HuH-7 (cell line): ENCODE data around the gene CTNNA3.

ENCODE experiments used
- DNase-seq: peaks from one replicate; pipeline ENCODE4 v3.0.0; 2011; ENCODE audit warnings: low spot score

The CTNNA3 gene

DNA sequence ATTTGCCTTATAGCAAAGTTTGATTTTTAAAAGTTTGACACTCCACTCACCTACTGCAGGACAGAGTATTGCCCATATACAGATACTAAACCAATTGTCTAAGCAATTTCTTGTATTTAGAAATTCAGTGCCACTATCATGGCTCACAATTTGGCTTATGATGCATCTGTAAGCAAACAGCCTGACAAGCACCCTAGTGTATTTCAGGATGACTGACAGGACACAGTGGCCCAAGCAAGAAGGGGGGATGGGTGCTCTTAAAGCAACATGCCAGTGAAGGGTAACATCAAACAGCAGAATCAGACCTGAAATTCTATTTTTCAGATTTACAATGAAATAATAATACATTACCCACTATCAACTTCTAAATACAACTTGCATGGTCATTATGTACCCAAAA lies 30.5 kb downstream of the CTNNA3 start:
- no peak for DNase-seq

DNA sequence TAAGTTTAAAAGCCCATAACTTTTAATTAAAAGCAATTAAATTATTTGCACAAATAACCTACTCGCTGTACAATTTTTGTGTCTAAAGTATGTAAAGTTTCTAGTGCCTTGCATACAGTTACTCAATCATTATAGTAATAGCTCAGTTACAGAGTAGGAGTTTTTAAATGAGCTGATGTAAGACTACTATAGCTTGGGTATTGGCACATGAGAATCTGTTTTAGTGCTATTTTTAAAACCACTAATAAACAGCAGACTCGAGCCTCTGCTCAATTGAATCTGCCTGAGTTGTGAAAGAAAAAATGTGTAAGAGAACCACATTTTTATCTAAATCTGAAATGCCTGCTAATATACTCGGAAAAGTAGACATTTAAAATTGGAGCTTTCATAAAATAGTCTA lies 31.1 kb downstream of the CTNNA3 start:
- DNase-seq, result no peak

DNA sequence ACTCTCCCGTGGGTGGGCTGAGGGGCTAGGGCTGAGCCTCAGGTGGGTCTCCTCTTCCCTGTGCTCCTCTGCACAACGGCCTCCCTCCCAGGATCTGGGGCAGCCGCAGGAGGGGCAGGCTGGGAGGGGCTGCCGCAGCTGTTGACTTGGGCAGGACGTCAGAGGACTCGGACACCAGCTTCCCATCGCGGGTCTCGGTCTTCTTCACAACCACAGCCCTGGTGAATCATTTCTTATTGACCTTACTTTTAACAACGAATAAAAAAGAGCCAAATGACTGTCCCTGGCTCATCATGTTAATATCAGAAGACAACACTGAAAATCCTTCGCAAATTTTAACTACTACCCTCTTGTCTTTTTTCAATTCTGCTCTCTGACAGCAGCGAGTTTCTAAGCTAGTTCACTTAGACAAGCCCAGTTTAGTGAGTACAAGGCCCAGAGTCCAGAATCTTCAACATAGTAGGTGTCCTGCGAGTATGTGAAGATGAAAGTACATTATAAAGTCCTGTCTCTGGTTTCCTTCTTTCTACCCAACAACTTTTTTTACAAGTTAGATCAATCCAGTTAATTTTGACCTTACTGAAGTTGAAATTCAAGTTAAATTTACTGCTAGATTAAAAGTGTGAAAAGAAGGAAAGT lies 32.4 kb downstream of the CTNNA3 start:
- DNase-seq, result no peak

DNA sequence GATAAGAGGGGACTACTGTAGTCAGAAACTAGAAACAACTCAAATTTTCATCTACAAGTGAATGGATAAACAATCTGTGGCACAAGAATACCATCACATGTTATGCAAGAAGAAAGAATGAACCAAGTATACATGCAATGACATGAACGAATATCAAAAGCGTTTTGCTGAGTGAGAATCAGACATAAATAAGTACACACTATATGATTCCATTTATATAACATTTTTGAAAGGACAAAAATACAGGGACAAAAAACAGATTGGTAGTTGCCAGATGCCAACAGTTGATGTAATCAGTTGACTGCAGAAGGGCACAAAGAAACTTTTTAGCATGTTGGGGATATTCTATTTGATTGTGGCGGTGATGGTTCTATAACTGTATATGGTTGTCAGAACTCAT lies 33.6 kb downstream of the CTNNA3 start:
- DNase-seq, result no peak

DNA sequence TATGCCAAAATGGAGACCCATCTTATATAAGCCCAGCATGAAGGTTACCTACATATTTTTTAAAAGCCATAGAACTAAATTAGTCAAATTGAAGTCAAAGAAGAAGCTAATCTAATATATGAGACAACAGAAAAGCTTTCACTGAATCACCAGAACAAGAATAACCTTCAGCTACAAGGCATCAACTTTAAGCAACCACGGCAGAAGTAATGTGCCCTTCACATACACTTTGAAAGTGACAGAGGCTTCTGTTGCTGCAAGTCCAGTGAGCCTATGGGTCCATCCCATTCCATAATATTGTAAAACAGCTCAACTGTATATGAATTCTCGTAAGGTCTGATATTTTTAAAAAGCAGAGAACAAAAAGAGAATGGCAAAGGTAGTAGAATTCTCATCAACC lies 36.5 kb downstream of the CTNNA3 start:
- DNase-seq, result no peak

DNA sequence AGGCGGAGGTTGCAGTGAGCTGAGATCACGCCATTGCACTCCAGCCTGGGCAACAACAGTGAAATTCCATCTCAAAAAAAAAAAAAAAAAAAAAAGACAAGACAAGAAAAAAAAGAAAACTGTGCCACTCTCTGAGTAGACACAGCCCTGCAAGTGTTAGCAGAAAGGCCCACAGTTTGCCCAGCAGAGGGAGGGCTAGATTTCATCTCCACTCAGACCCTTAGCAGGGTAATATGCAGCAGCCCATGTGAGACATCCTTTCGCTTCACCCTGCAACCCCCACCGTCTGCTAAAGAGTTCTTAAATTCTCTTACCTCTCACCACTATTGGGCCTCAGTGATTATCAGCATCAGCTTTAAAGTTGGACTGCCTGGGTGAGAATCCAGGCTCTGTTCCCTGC lies 38.2 kb downstream of the CTNNA3 start:
- no peak for DNase-seq

DNA sequence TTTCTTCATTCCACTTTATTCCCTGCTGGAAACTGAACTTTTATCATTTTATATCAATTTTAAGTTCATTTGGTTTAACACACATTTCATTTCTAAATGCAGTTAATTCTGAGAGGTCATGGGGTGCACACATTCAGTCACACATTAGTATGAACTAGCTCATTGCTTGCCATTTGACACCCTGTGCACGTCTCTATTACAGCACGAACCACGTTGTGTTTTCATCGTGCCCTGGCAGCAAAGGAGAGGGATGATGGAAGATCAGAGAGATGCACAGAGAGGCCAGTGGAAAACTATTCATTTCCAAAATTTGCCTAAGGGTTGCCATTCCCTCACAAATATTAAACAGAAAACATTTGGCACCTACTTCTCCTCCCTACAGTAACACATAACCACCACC lies 45.4 kb downstream of the CTNNA3 start:
- no peak for DNase-seq

DNA sequence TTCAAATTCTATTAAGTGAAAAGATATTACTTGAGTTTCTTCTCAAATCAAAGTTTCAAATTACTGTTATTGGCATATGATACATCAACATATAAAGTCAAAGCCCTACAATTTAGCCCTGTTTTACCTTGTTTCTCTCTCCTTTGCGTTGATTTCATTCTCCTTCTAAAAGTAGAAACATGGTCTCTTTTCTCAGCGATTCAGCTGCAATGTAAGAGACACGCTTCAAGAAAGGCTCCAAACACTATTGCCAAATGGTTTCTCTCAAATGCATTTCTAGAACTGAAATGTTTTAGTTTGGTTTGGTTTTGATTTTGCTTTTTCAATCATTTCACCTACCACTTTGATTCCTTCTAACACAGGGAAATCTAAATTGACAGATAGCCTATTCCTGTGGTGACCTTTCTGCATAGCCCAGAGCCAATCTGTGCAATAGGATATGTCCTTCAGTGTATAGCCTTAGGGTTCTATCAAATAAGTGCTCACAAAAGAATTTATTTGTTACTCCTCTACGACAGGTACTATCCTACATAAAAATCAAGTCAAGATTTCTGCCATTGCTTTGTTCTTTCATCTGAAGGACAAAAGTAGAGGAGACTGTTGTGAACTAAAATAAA lies 47.3 kb downstream of the CTNNA3 start:
- no peak for DNase-seq

DNA sequence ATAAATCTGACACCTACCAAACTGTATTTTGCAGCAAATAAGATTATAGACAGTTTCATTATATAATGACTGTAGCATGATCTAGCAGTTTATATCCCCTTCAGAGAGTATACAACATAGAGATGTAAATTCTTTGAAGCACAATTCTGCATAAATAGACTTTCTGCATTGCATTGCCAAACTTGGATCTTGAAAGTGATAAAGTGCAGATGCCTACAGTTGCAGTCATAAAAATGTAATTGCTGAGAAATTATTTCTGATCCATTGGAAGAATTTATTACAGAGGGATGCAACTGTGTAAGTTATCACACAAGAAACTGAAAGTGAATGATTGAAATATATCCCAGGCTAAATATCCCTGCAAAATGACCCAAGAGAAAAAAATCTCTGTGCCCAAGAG lies 65.1 kb downstream of the CTNNA3 start:
- DNase-seq, result no peak

DNA sequence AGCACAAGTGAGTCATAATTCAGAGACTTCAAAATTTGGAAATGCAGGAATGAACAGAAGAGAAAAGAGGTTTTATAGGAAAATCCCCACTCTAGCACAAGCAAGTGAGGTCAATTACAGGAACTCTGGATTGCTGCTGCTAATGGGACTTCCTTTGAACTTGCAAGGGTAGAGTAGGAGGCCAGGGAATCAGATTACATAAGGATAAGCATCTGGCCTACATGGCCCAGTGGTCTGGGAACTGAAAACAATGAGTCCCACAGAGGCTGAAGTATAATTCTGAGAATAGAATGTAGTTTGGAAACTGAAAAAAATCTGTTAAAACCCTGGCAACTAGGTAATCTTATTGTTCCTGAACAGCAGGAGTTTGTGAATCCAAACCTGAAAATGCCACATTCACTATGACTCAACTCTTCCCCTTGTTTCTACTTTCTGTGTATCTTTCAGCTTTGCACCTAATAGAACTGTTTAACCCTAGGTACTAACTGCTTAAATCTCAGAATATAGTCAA lies 66.5 kb downstream of the CTNNA3 start:
- no peak for DNase-seq

DNA sequence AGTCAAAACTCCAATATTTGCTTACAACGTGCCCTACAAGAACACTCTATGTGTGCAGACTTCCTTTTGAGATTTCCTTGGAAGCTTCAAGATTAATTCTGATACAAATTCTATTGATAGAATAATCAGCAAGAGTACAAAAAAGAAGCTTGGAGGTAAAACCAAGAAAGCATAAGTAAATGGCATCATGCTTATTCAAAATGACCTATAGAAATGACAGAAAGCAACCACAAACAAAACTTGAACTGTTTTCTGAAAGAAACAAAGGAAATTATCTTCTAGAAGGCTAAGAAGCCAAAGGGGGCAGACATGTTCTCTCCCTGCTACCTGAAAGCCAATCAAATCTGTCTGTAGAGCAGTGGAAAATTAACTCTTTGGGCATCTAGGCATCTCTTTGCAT lies 73.0 kb downstream of the CTNNA3 start:
- no peak for DNase-seq

DNA sequence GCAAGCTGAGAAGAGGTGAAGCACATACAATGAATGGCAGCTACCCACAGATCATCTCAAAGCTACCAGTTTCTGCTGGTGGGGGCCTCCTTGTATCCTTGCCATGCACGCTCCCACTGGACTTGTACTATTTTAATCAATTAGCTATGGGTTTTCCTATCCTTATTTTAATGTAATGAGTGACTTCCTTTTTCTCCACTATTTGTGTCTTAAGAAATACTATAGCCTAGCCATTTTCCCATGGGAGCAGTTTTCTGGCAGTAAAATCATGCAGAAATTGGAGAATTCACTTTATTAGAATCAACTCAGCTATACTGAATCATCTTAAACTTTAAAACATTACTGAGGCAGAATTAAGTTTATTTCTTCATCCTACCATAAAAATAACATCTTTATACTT lies 73.5 kb downstream of the CTNNA3 start:
- no peak for DNase-seq

DNA sequence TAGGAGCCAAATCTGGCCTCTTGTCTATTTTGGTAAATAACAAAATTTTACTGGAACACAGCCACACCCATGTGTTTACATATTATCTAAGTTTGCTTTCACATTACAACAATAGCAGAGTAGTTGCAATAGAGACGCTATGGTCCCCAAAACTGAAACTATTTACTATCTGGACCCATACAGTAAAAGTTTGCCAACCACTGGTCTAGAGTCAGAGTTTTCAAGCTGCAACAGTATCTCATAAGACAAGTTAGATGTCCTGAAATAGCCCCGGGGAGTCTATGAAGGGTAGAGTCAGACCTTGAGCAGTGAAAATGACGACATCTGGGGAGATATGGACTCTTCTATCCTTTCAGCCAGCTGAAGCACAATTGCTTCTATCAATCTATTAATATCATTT lies 74.2 kb downstream of the CTNNA3 start:
- no peak for DNase-seq

DNA sequence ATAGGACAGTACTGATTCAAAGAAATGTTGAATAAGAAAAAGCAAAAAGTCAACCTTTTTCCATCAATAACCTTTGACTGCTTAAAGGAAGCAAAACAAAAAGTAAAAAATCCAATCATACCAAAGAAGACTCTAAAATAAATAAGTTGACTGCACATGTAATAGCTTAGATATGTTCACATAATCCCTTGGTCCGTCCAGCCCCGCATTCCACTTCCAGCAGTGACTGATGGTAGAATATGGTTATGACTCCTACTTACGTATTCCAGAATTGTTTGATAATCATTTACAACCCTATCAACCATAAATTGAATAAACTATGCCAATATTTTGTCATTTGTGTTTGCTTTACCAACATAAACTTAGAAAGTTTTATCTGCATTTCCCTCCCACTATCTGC lies 77.9 kb downstream of the CTNNA3 start:
- no peak for DNase-seq

DNA sequence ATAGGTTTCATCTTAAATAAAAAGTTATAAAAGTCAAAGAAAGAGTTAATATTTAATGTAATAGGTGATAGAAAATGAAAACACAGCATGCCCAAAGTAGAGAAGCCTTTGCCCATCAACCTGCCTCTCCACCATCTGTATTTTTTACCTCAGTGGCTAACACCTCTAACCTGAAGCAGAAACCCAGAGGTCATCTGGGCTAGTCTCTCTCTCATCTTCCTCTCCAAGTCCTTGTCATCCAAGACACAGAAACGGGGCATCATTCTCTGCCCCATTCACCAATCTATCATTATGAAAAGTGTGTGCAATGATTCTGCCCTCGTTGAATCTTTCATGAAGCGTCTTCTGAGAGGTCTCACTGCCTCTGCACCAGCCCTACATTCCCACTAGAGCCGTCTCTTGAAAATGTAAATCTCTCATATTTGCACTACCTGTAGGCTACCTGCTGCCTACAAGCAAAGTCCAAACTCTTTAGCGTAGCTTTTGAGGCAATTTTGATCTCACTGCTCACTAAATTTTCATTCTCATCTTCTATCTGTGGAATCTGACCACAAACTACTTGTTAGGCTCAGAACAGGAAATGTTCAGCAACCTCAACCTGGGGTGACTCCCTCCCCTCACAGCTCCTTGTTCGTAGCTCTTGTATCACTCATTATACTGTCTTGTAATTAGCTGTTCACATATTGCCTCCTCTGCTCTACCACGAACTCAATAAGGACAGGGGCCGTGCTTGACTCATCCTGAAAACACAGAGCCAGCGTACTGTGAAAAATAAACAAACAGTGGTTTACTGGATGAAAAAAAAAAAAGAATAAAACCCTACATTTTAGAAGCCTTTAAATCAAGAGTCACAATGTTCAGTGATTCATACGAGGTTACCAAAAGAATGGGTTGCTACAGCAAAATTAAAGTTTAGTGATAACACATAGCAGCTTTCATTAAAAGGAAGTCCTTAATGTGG lies 83.1 kb downstream of the CTNNA3 start:
- DNase-seq, result no peak

DNA sequence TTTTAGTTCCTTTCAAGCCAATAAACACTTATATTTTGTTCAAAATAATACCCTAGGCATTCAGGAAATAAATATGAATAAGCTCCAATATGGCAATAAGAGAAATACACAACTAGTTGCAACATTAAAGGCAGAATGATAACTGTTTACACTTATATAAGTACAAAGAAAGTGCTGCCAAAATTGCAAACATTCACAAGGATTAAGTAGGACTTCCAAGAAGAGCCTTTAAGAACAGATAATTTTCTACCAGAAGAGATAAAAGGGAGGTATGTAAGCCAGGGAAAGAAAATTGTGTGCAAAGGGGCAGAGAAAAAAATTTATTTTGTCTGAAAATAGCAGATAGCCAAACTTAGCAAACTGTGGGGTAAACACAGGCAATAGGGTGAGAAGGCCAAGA lies 83.8 kb downstream of the CTNNA3 start:
- no peak for DNase-seq

DNA sequence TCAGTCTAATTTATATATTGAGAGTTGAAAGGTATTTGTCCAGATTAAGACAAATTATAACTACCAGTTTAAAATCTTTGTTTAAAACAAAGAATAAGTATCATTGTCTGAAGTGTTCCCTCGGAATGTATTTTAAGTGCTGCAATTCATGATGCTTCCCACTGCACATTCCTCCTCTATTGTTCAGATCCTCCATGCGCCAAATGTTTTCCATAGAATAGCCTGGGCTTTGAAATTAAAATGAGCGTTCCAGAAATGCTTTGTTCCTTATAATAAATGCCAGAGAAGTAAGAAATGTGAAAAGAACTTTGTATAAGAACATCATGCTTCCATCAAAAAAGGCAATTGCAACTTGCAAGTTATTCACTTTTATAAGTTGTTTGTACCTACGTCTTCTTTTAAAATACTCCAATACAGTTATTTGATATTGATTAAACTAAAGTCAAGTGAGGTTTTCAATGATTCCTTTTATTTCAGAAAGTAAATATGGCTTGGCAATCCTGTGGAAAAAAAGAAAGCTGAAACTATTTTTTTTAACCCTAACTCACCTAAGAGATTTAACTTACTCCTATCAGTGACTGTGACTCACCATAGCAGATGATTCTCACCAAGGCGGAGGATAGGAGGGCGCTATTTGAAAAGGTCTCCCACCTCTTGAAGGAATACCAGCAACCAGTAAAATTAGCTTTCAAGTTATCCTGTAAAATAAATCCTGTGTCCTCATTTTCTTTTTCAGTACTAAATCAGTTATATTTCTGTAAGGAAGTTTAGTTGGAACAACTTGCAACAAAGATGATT lies 85.8 kb downstream of the CTNNA3 start:
- no peak for DNase-seq

DNA sequence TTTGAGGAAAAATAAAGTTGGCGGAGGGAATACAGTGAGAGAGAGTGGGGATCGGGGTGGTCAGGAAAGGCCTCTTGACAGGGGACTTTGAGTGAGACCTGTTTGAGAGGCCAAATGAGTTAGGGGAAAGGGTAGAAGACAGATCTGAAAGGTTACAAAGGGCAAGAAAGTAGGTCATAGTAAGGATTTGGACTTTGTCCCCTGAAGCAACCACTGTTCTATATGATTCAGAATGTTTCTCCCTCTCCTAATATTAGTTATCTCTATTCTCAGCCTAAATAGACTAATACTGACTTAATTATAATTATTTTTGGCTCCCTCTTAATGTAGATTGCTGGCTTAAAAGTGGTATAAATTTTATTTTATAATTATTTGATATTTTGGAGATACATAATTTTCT lies 88.0 kb downstream of the CTNNA3 start:
- no peak for DNase-seq

DNA sequence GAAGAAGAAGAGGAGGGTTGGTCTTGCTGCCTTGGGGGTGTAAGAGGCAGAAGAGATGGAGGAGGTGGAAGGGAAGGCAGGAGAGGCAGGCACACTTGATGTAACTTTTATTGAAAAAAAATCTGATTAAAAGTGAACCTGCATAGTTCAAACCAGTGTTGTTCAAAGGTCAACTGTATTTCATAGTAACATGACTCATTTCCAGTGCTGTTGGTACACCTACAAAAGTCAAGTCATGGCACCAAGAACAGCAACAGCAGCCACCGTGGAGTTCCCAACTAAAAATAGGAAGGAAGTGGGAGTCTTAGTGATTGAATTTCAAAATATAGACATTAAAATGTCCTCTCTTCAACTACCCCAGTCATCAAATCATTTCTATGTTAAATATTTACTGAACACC lies 88.5 kb downstream of the CTNNA3 start:
- DNase-seq, result no peak

DNA sequence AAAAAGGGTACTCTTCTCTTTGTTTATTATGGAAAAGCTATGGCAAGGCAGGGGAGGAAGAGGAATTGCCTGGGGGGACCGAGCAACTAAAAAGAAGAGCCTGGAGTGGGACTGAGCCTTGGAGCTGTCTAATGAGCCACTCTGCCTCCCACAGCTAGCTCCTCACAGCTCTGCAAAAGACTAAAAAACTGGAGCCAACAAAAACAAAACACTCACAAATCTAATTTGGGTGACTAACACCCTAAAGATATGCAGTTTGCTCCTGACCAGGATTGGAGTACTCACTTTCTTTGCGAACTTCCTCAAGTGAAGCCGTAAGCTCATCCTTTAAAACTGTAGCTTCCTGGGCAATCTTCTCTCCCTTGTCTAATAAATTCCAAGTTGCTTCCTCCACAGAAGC lies 89.4 kb downstream of the CTNNA3 start:
- DNase-seq, result no peak

DNA sequence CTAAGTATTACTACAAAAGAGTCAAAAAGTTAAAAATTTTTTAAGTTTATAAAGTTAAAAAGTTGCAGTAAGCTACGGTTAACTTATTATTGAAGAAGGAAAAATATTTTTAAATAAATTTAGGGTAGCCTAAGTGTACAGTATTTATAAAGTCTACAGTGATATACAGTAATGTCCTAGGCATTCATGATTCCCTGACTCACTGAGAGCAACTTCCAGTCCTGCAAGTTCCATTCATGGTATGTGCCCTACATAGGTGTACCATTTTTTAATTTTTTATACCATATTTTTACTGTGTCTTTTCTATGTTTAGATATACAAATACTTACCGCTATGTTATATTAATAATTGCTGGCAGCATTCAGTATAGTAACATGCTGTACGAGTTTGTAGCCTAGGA lies 92.3 kb downstream of the CTNNA3 start:
- DNase-seq, result no peak

DNA sequence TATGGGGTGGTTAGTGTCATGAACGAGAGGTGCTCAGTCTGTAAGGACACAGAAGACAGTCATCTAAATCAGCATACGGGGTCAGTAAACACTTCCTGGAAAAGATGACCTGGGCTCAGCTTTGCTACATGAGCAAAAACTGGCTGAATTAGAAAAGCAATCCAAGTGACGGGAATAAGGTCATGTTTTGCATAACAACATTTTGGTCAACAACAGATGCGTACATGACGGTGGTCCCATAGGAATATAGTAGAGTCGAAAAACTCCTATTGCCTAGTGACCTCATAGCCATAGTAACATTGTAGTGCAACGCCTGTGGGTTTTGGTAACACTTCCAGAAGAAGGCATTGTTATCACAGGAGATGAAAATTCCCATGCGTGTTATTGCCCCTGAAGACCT lies 92.9 kb downstream of the CTNNA3 start:
- no peak for DNase-seq
